Chondrocyte (in vitro differentiated cells): ENCODE measurements around the gene ARMC9. TPM values are rescaled to one million over a fixed set of nuclear protein-coding genes. Genes with fewer than 3 reads are reported as not detected.
A peak's percentile ranks its signal among the peaks of the same experiment; 100 is the strongest.

Source experiments
- DNase-seq: peaks from one replicate; pipeline ENCODE4 v3.0.0; 2021; ENCODE audit warnings: mixed read lengths, low spot score
- H3K27ac Mint-ChIP-seq: one replicate; pipeline ENCODE4 v1.8.0; 2021; ENCODE audit warnings: mild to moderate bottlenecking, moderate library complexity, mixed read lengths; ENCODE audit not compliant: unreplicated experiment
- H3K27me3 Mint-ChIP-seq: 2 replicates; pipeline ENCODE4 v1.8.0; 2021; ENCODE audit warnings: low read depth, mixed read lengths
- H3K36me3 Mint-ChIP-seq: 2 replicates; pipeline ENCODE4 v1.8.0; 2021; ENCODE audit warnings: low read depth, mixed read lengths
- H3K4me1 Mint-ChIP-seq: 2 replicates; pipeline ENCODE4 v1.8.0; 2021; ENCODE audit warnings: low read depth, mild to moderate bottlenecking, mixed read lengths
- H3K4me3 Mint-ChIP-seq: one replicate; pipeline ENCODE4 v1.8.0; 2021; ENCODE audit warnings: mild to moderate bottlenecking, moderate library complexity, mixed read lengths; ENCODE audit not compliant: unreplicated experiment
- H3K9me3 Mint-ChIP-seq: 2 replicates; pipeline ENCODE4 v1.8.0; 2021; ENCODE audit warnings: low read depth, mixed read lengths
- CTCF ChIP-seq: fragments of 200-600 bp; sonication (generic); IDR thresholded peaks from 2 replicates; pipeline ENCODE4 v1.5.0; 2021; ENCODE audit warnings: antibody characterized with exemption, mild to moderate bottlenecking, moderate library complexity
- total RNA-seq: library from RNA; stranded (reverse); gene quantifications from 3 replicates; pipeline ENCODE4 v1.2.1, GENCODE V29; 2021

The ARMC9 gene
- total RNA-seq, 1 donor from 2014 or later, result 188 TPM

GRCh38 chr2:231260442-231261208, 62.2 kb downstream of the ARMC9 start:
- no peak for DNase-seq

GRCh38 chr2:231263118-231263831, 64.8 kb downstream of the ARMC9 start:
- H3K4me1 Mint-ChIP-seq, result peaks cover 19% of the 10 kb centered on the region
- no peaks in the 10 kb centered on the region for H3K9me3 Mint-ChIP-seq
- no peak for TF ChIP-seq CTCF
- H3K27me3 Mint-ChIP-seq, result no peaks in the 10 kb centered on the region
- DNase-seq, result no peak
- H3K4me3 Mint-ChIP-seq, result no peak overlapping the region
- peak overlapping the region; percentile 45 for H3K27ac Mint-ChIP-seq
- peaks cover 50% of the 10 kb centered on the region for H3K36me3 Mint-ChIP-seq

More at GRCh38 chr2:231260442-231261208, 62.2 kb downstream of the ARMC9 start:
- peaks cover 19% of the 10 kb centered on the region for H3K4me1 Mint-ChIP-seq
- TF ChIP-seq CTCF, result no peak
- H3K9me3 Mint-ChIP-seq, result no peaks in the 10 kb centered on the region
- H3K4me3 Mint-ChIP-seq, result no peak overlapping the region
- peaks cover 52% of the 10 kb centered on the region for H3K36me3 Mint-ChIP-seq
- no peaks in the 10 kb centered on the region for H3K27me3 Mint-ChIP-seq
- no peak overlapping the region for H3K27ac Mint-ChIP-seq

- Mint-ChIP-seq H3K27ac (peak overlapping the region; percentile 30), H3K36me3 (peaks cover 47% of the 10 kb centered on the region), H3K4me1 (no peaks in the 10 kb centered on the region), H3K9me3 (no peaks in the 10 kb centered on the region), H3K27me3 (no peaks in the 10 kb centered on the region), H3K4me3 (no peak overlapping the region)
- DNase-seq, result no peak
- no peak for TF ChIP-seq CTCF
Measured at GRCh38 chr2:231270221-231271114, 72.0 kb downstream of the ARMC9 start.

- Mint-ChIP-seq H3K4me1 (peaks cover 2% of the 10 kb centered on the region), H3K4me3 (no peak overlapping the region), H3K36me3 (peaks cover 56% of the 10 kb centered on the region), H3K27ac (no peak overlapping the region), H3K9me3 (no peaks in the 10 kb centered on the region), H3K27me3 (no peaks in the 10 kb centered on the region)
- TF ChIP-seq CTCF, result no peak
- DNase-seq, result no peak
Measured at GRCh38 chr2:231272991-231273390, 74.6 kb downstream of the ARMC9 start.

GRCh38 chr2:231276987-231277386, 78.6 kb downstream of the ARMC9 start:
- H3K36me3 Mint-ChIP-seq, result peaks cover 66% of the 10 kb centered on the region

More at GRCh38 chr2:231276987-231277386, 78.6 kb downstream of the ARMC9 start:
- H3K27me3 Mint-ChIP-seq, result no peaks in the 10 kb centered on the region
- peaks cover 2% of the 10 kb centered on the region for H3K4me1 Mint-ChIP-seq
- H3K4me3 Mint-ChIP-seq, result no peak overlapping the region
- no peak for DNase-seq
- no peaks in the 10 kb centered on the region for H3K9me3 Mint-ChIP-seq
- H3K27ac Mint-ChIP-seq, result no peak overlapping the region
- TF ChIP-seq CTCF, result no peak
